ENCODE data around the gene PGM5.

The PGM5 gene

DNA sequence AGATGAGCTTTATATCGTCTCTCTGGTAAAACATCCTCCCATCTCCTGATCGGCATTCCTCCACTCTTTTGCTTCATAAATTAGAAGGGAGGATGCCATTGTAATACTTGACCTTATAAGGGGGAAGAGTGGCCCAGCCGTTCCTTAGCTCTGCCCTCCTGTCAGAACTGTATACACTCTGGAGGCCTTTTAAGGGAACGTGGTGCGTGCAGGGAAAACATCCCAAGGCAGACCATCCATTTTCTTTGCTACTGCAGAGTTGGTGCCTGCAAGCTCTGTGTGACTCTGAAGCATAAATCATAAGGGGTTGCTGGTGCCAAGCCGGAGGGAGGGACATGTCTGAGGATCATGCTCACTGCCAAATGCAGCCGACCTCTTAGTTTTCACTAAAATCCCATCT lies 90.4 kb downstream of the PGM5 start:
- no peak for DNase-seq

DNA sequence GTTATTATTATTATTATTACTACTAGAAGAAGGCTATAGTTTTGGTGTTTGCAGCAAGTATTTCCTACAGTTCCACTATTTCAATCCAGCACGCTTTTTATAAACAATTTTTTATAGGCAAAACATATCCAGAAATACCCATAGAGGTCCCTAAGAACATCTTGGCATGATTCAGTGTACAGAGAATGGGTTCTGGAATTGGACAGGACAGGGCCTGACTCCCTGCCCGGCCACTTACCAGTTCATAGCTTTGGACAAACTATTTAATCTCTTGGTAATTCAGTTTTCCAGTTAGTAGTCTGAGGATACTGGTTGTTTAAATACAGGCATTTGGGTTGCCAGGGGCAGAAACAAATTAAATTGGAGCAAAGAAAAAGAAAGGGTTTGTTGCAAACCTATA lies 91.2 kb downstream of the PGM5 start:
- DNase-seq, result no peak

DNA sequence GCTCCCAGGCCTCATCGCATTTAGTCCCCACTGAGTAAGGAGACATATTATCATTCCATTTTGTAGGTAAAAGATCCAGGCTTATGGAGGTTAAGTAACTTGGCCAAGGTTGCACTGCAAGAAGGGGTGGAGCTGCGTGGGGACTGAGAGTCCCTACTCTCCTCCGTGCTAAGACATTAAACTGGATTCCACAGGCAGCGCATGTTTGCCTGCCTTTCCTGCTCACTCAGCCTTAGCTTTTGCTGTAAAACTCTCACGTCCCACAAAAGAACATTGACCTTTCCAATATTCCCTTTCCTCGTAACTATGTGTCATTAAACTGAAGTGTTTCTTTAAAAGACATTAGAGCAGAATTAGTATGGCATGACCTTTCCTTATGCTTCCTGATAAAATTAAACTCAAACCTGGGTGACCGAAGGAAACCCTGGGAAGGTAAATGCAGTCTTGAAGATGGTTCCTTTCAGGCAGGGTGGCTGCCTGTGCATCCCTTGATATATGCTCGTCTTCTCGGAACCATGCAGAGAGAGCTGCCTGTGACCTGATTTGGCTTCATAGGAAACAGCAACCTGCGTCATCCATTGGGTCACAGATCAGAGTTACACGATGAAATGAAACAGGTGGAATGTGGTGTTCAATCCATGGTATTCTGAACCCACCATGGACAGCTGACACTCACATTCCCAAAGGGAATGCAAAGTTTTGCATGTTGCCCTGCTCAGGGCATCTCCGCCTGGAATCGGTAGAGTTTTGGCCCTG lies 98.3 kb downstream of the PGM5 start:
- no peak for DNase-seq

- no peak for DNase-seq
Measured at GRCh38 chr9:68455451-68455850, 99.0 kb downstream of the PGM5 start.

DNA sequence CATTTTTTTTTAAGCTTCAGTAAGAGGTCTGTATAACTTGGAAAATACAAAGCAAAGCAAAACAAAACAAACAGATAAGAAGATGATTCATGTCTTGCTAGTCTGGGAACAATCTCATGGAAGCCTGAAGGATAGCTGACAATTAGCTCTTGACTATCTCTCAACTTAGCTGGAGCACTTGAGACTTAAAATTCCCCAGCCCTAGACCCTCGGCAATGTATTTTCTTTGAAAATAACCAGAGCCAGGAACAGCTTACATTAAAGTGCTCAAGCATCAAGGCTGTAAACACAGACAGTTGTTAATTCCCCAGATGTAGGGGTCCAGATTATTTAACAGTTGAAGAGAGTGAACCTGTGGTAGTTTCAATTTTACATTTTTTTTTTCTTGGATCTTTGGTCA lies 101.4 kb downstream of the PGM5 start:
- DNase-seq, result no peak

DNA sequence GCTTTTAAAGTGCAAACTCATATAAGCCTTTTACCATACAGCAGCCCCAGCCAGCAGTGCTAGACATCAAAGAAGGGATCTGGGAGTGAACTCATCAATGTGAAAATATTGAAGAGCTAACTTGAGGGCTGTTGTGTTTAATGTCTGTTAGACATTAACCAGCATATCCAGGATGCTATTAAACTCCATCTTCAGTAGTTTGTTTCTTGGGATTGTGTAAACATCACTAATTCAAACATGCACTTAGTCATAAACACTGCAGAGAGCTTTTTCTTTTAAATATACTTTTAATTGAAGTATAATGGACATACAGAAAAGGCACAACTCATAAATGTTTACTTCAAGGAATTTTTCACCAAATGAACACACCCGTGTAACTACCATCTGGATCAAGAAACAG lies 102.5 kb downstream of the PGM5 start:
- DNase-seq, result no peak

DNA sequence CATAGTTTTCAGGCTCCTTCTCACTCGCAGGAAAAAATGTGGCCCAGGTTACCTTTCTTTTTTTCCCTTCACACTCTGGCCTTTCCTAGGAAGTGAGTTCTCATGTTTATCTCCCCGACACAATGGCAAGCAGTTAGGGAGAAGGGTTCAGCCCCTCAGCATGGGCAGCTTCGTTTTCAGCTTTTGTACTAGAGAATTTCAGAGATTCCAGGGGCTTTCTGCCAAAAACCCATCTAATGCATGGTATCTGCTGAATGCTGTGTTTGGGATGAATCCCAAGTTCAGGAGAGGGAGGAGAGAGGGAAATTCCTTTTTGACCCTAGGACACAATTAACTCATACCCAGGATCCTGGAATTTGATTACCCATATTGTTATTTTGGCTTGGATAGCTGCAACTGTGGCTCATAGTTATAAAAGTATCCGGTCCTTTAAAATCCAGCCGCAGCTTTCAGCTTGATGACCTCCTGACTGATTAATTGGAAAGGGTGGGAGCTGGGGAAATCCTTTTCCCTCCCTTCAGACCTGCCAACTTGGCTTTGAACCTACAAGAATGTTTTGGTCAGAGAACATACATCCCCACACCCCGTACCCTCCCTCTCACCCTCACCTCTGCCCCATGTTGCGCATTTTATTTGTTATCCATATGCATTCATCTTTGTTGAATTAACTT lies 105.8 kb downstream of the PGM5 start:
- DNase-seq, result no peak

GRCh38 chr9:68470067-68470466 lies 113.7 kb downstream of the PGM5 start:
- no peak for DNase-seq

GRCh38 chr9:68470634-68471033 lies 114.2 kb downstream of the PGM5 start:
- DNase-seq, result no peak

- DNase-seq, result no peak
Measured at GRCh38 chr9:68472119-68472518, 115.7 kb downstream of the PGM5 start.

- DNase-seq, result no peak
Measured at GRCh38 chr9:68473790-68474189, 117.4 kb downstream of the PGM5 start.

- no peak for DNase-seq
Measured at GRCh38 chr9:68476422-68476821, 120.0 kb downstream of the PGM5 start.

GRCh38 chr9:68476847-68477246 lies 120.4 kb downstream of the PGM5 start:
- no peak for DNase-seq

- no peak for DNase-seq
Measured at GRCh38 chr9:68480807-68481206, 124.4 kb downstream of the PGM5 start.

GRCh38 chr9:68482548-68482947 lies 126.1 kb downstream of the PGM5 start:
- DNase-seq, result no peak

GRCh38 chr9:68488126-68488525 lies 131.7 kb downstream of the PGM5 start:
- DNase-seq, result no peak

DNA sequence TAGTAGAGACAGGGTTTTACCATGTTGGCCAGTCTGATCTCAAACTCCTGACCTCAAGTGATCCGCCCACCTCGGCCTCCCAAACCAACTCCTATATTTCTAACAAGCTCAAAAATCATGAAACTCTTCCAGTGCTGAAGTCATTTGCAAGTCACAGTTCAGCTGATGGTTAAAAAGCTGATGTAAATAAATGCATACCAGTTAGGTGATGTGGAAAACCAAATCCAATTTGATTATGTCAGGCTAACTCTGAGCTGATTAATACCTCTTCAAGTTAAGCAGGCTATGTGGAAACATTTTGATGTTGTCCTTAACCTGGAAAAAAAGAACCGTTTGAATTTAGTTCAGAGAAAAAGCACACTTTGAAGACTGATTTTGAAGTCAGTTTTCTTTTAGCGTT lies 133.2 kb downstream of the PGM5 start:
- no peak for DNase-seq

DNA sequence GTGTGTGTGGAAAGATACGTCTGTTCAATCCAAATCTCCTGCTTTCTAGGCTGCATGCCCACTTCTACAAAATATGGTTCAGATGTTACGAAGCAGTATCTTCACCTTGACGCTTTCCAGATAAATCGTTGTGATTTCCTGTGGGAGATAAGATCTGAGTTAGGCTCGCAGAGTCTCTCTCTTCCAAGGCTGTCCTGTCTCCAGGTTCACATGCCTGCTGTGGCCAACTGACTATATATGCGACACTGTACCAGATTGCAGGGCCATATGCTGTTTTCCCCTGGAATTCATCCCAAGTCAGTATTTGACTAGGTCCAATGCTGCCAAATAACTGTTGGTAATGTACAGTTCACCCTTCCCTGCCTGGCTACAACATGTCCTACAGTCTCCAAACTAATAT lies 136.4 kb downstream of the PGM5 start:
- DNase-seq, result no peak

GRCh38 chr9:68493541-68493940 lies 137.1 kb downstream of the PGM5 start:
- DNase-seq, result no peak

- DNase-seq, result no peak
Measured at GRCh38 chr9:68493958-68494577, 137.7 kb downstream of the PGM5 start.

DNA sequence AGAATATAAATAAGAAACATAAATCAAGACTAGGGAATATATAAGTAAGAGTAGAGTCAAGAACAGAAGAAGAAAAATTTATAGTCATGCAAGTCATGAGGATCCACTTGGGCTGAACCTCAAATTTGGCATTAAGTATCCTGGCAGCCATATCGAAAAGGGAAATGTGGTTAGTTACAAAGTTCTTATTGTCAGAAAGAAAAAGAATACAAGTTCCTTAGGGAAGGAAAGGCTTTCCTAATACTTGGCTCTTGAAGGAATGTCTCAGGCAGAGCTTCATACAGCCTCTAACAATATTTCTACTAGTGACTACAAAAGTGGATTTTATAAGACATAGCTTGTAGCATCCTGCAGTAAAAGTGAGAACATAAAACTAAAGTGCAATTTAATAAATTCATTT lies 138.8 kb downstream of the PGM5 start:
- no peak for DNase-seq

- no peak for DNase-seq
Measured at GRCh38 chr9:68496356-68496755, 139.9 kb downstream of the PGM5 start.

- no peak for DNase-seq
Measured at GRCh38 chr9:68497629-68498028, 141.2 kb downstream of the PGM5 start.

- DNase-seq, result no peak
Measured at GRCh38 chr9:68498816-68499215, 142.4 kb downstream of the PGM5 start.

Data from stimulated activated CD4-positive, alpha-beta T cell treated with anti-CD3 and anti-CD28 coated beads, Interleukin-2, amount 100 ng/mL, for 24 hours (primary cell).